H9 (cell line): Measurements from ENCODE around the gene BRD9. TPM values are rescaled to one million over a fixed set of nuclear protein-coding genes. Genes with fewer than 3 reads are reported as not detected.
"Not testable (repeated sequence)": the region's sequence is repeated elsewhere in the genome, so short reads cannot be mapped to it uniquely, and the experiment has no call there.

Source experiments
- DNase-seq: peaks from one replicate; pipeline ENCODE4 v3.0.0-alpha.2; 2017
- H2AFZ ChIP-seq: one replicate; pipeline ENCODE4 v1.6.1; 2013; ENCODE audit warnings: mild to moderate bottlenecking, low read length, control low read depth, moderate library complexity
- H2AK5ac ChIP-seq: 2 replicates; pipeline ENCODE4 v1.6.1; 2013; ENCODE audit warnings: low read length, control low read depth, mixed read lengths; ENCODE audit not compliant: insufficient read length
- H2BK120ac ChIP-seq: one replicate; pipeline ENCODE4 v1.6.1; 2013; ENCODE audit warnings: low read depth, mild to moderate bottlenecking, low read length, control low read depth, inconsistent platforms; ENCODE audit not compliant: poor library complexity, severe bottlenecking
- H2BK12ac ChIP-seq: 2 replicates; pipeline ENCODE4 v1.6.1; 2013; ENCODE audit warnings: low read length, control low read depth, mixed read lengths, low read depth; ENCODE audit not compliant: insufficient read length
- H2BK15ac ChIP-seq: 2 replicates; pipeline ENCODE4 v1.6.1; 2013; ENCODE audit warnings: low read depth, low read length, control low read depth
- H2BK20ac ChIP-seq: one replicate; pipeline ENCODE4 v1.6.1; 2013; ENCODE audit warnings: low read depth, mild to moderate bottlenecking, low read length, control low read depth, inconsistent platforms; ENCODE audit not compliant: poor library complexity, severe bottlenecking
- H2BK5ac ChIP-seq: 2 replicates; pipeline ENCODE4 v1.6.1; 2013; ENCODE audit warnings: low read length, control low read depth, mixed read lengths; ENCODE audit not compliant: insufficient read length
- H3K14ac ChIP-seq: 2 replicates; pipeline ENCODE4 v1.6.1; 2013; ENCODE audit warnings: low read length, control low read depth; ENCODE audit not compliant: insufficient read depth
- H3K18ac ChIP-seq: 2 replicates; pipeline ENCODE4 v1.6.1; 2013; ENCODE audit warnings: low read depth, mild to moderate bottlenecking, mixed read lengths, low read length, control low read depth; ENCODE audit not compliant: insufficient read length
- H3K23ac ChIP-seq: 2 replicates; pipeline ENCODE4 v1.6.1; 2013; ENCODE audit warnings: low read length, control low read depth, mixed read lengths, low read depth; ENCODE audit not compliant: insufficient read length
- H3K23me2 ChIP-seq: 2 replicates; pipeline ENCODE4 v1.6.1; 2013; ENCODE audit warnings: low read depth, mild to moderate bottlenecking, mixed read lengths, low read length, control low read depth; ENCODE audit not compliant: insufficient read length, poor library complexity, severe bottlenecking
- H3K27ac ChIP-seq: 2 replicates; pipeline ENCODE4 v1.5.1; 2013; ENCODE audit warnings: low read length, control low read depth, mixed read lengths, low read depth; ENCODE audit not compliant: insufficient read length
- H3K27me3 ChIP-seq: 2 replicates; pipeline ENCODE4 v1.6.1; 2013; ENCODE audit warnings: low read length, control low read depth, inconsistent platforms; ENCODE audit not compliant: insufficient read depth
- H3K4ac ChIP-seq: 2 replicates; pipeline ENCODE4 v1.6.1; 2013; ENCODE audit warnings: low read depth, mild to moderate bottlenecking, control low read depth, inconsistent platforms, low read length, moderate library complexity
- H3K4me1 ChIP-seq: 2 replicates; pipeline ENCODE4 v1.6.1; 2013; ENCODE audit warnings: low read length, control low read depth, inconsistent platforms; ENCODE audit not compliant: insufficient read depth
- H3K4me2 ChIP-seq: 2 replicates; pipeline ENCODE4 v1.6.1; 2013; ENCODE audit warnings: low read length, control low read depth, mixed read lengths; ENCODE audit not compliant: insufficient read length, insufficient read depth
- H3K56ac ChIP-seq: 2 replicates; pipeline ENCODE4 v1.6.1; 2013; ENCODE audit warnings: low read depth, mild to moderate bottlenecking, mixed read lengths, low read length, control low read depth; ENCODE audit not compliant: insufficient read length
- H3K79me1 ChIP-seq: 2 replicates; pipeline ENCODE4 v1.6.1; 2013; ENCODE audit warnings: low read depth, mild to moderate bottlenecking, moderate library complexity, low read length, control low read depth, inconsistent platforms; ENCODE audit not compliant: insufficient read depth, poor library complexity, severe bottlenecking
- H3K79me2 ChIP-seq: 2 replicates; pipeline ENCODE4 v1.6.1; 2013; ENCODE audit warnings: low read length, control low read depth, inconsistent platforms; ENCODE audit not compliant: insufficient read depth
- H3K9ac ChIP-seq: 2 replicates; pipeline ENCODE4 v1.6.1; 2013; ENCODE audit warnings: low read length, control low read depth, mixed read lengths; ENCODE audit not compliant: insufficient read length; ENCODE audit errors: extremely low read depth
- H3K9me3 ChIP-seq: one replicate; pipeline ENCODE4 v1.6.1; 2013; ENCODE audit warnings: low read depth, low read length, inconsistent platforms; ENCODE audit not compliant: control insufficient read depth
- H3T11ph ChIP-seq: one replicate; pipeline ENCODE4 v1.6.1; 2013; ENCODE audit warnings: mild to moderate bottlenecking, low read length, control low read depth, inconsistent platforms
- H4K20me1 ChIP-seq: one replicate; pipeline ENCODE4 v1.6.1; 2013; ENCODE audit not compliant: control insufficient read depth, insufficient read length, insufficient read depth
- H4K5ac ChIP-seq: 2 replicates; pipeline ENCODE4 v1.6.1; 2013; ENCODE audit warnings: low read depth, mild to moderate bottlenecking, mixed read lengths, low read length, control low read depth; ENCODE audit not compliant: insufficient read length
- H4K8ac ChIP-seq: replicated peaks from 2 replicates; pipeline ENCODE4 v1.6.1; 2013; ENCODE audit warnings: low read length, control low read depth, mixed read lengths, low read depth; ENCODE audit not compliant: insufficient read length
- H4K91ac ChIP-seq: 2 replicates; pipeline ENCODE4 v1.6.1; 2013; ENCODE audit warnings: low read depth, mild to moderate bottlenecking, moderate library complexity, mixed read lengths, low read length, control low read depth; ENCODE audit not compliant: insufficient read length
- H3K27ac Mint-ChIP-seq, 3 experiments: 2 replicates in 2 of 3; 3 replicates in 1 of 3; pipeline ENCODE4 v1.8.0; 2020 to 2021; ENCODE audit warnings: mixed read lengths in 3 of 3, mild to moderate bottlenecking in 1 of 3, moderate library complexity in 1 of 3
- H3K27me3 Mint-ChIP-seq: 2 replicates; pipeline ENCODE4 v1.8.0; 2021; ENCODE audit warnings: low read depth, mild to moderate bottlenecking, moderate library complexity, mixed read lengths
- H3K36me3 Mint-ChIP-seq, 3 experiments: 2 replicates in 2 of 3; 3 replicates in 1 of 3; pipeline ENCODE4 v1.8.0; 2020 to 2021; ENCODE audit warnings: low read depth in 3 of 3, mixed read lengths in 3 of 3; ENCODE audit not compliant: insufficient read depth in 1 of 3
- H3K4me1 Mint-ChIP-seq, 2 experiments: 2 replicates each; pipeline ENCODE4 v1.8.0; 2020; ENCODE audit warnings: mixed read lengths in 2 of 2
- H3K4me3 Mint-ChIP-seq, 2 experiments: 2 replicates in 1 of 2; 3 replicates in 1 of 2; pipeline ENCODE4 v1.8.0; 2020 to 2021; ENCODE audit warnings: mild to moderate bottlenecking in 2 of 2, mixed read lengths in 2 of 2, moderate library complexity in 1 of 2
- H3K9me3 Mint-ChIP-seq, 2 experiments: 2 replicates in 1 of 2; 3 replicates in 1 of 2; pipeline ENCODE4 v1.8.0; 2020; ENCODE audit warnings: mild to moderate bottlenecking in 2 of 2, mixed read lengths in 2 of 2, moderate library complexity in 1 of 2
- WGBS: extraction: QIAGEN DNeasy Blood & Tissue Kit; methylation state at CpG from one replicate; pipeline ENCODE4 v1.1.7; 2013; ENCODE audit warnings: missing lambda C conversion rate, low lambda C conversion rate, mixed read lengths; ENCODE audit not compliant: insufficient read length; ENCODE audit errors: extremely low coverage; 5-methylcytosine and 5-hydroxymethylcytosine counted together
- total RNA-seq: library from RNA; stranded (reverse); gene quantifications from 2 replicates; pipeline ENCODE4 v1.2.1, GENCODE V29; 2021

The BRD9 gene
- total RNA-seq, 1 experiment from 2014 or later = 70.5 TPM

DNA sequence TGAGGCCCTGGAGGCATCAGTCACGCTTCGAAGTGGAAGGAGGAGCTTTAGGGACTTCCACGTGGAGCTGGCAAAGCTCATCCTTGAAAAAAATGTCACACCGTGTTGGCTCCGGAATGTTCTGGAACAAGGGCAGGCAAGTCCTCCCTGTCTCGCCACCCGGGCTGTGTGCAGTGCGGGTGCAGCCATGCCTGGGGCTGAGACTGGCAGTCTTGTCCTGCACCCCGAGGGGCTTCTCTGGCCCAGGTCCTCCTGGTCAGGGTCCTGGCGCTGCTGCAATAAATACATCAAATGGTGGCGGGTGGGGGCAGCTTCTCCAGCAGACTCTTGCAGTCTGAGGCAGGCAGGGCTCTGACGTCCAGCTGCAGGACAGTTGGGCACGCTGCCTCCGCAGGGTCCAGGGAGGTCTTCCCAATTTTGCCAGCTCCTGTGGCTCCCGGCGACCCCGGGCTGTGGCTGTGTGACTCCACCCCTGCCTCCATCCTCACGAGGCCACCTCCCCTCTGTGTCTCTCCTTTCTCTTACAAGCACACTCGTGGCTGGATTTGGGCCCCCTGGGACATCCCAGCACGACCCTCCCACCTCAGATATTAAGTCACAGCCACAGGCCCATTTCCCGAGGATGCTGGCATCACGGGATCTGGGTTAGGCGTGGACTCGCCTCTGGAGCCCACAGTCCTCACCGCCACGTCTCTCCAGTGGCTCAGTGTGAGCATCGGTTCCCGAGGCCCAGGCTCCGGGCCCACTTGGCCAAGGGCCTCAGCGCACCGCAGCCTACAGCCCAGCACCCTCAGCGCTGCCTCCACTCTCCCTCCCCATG is 50.0 kb downstream of the BRD9 start:
- peak overlapping the region in 1 of 3 experiments; percentile 60; a peak in 1 of 7 replicates for H3K27ac Mint-ChIP-seq
- not testable (repeated sequence) for H3K9me3 ChIP-seq

GRCh38 chr5:841531-842401 is 50.8 kb downstream of the BRD9 start:
- not testable (repeated sequence) for DNase-seq, H2BK15ac ChIP-seq, H3K23ac ChIP-seq, H4K8ac ChIP-seq, H2AFZ ChIP-seq, H3K23me2 ChIP-seq, H3K27me3 Mint-ChIP-seq, H3K56ac ChIP-seq, H3K27me3 ChIP-seq, H4K20me1 ChIP-seq, H3K9ac ChIP-seq, H2BK5ac ChIP-seq, H3K79me2 ChIP-seq, H4K91ac ChIP-seq, H3K9me3 ChIP-seq, H3K14ac ChIP-seq, H3K27ac ChIP-seq, H4K5ac ChIP-seq, H3K4ac ChIP-seq, H2BK12ac ChIP-seq, H3K4me1 ChIP-seq, H2BK120ac ChIP-seq, H2BK20ac ChIP-seq, H3K18ac ChIP-seq, H3K9me3 Mint-ChIP-seq, H2AK5ac ChIP-seq, H3T11ph ChIP-seq, H3K4me3 Mint-ChIP-seq, H3K4me1 Mint-ChIP-seq, H3K79me1 ChIP-seq, H3K4me2 ChIP-seq
- Mint-ChIP-seq H3K27ac (peak overlapping the region in 1 of 3 experiments; percentile 82; a peak in 1 of 7 replicates), H3K36me3 (peaks cover 0 to 21% (median 5%) of the 10 kb centered on the region in 3 experiments; a peak in 4 of 7 replicates)
- no CpG with 5 or more reads among the region's 15 CpGs for WGBS

More for the DNA sequence above, 50.0 kb downstream of the BRD9 start:
- not testable (repeated sequence) for H3K4me3 Mint-ChIP-seq, H3K4me1 Mint-ChIP-seq, H2AFZ ChIP-seq, H4K5ac ChIP-seq, H3K56ac ChIP-seq, H3K23me2 ChIP-seq, H3K4ac ChIP-seq, H3K79me1 ChIP-seq, H2AK5ac ChIP-seq, H4K20me1 ChIP-seq, H2BK20ac ChIP-seq, H3K18ac ChIP-seq, H3K9me3 Mint-ChIP-seq, H3K14ac ChIP-seq, H3K9ac ChIP-seq, H2BK5ac ChIP-seq, H3T11ph ChIP-seq, H3K23ac ChIP-seq, DNase-seq, H2BK120ac ChIP-seq, H3K79me2 ChIP-seq, H2BK12ac ChIP-seq, H3K27me3 Mint-ChIP-seq, H3K4me1 ChIP-seq, H3K27ac ChIP-seq, H2BK15ac ChIP-seq, H3K27me3 ChIP-seq, H3K4me2 ChIP-seq, H4K8ac ChIP-seq, H4K91ac ChIP-seq
- H3K36me3 Mint-ChIP-seq = peaks cover 0 to 23% (median 5%) of the 10 kb centered on the region in 3 experiments; a peak in 4 of 7 replicates
- no CpG with 5 or more reads among the region's 32 CpGs for WGBS
